Right lobe of liver (tissue), 4 donors: ENCODE measurements around the gene PHLDB2.

Source experiments
- POLR2A ChIP-seq: fragments of 450-650 bp; IDR thresholded peaks from one replicate; pipeline ENCODE4 v1.6.1; 2017; ENCODE audit warnings: antibody characterized with exemption, mild to moderate bottlenecking
- TF ChIP-seq, protein P1 (sequence below), 4 donors: fragments of 200-600 bp in 3 of 4; fragments of 450-650 bp in 1 of 4; IDR thresholded peaks; one replicate each; pipeline versions ENCODE4 v1.5.1 to v1.8.0; 2016 to 2022; ENCODE audit warnings: antibody characterized with exemption in 4 of 4, mild to moderate bottlenecking in 2 of 4
- donor health status: DM: no; HTN: no; CAD: no.
- donor health status: DM: no; HTN: no; CAD: no.
- donor health status: DM: no; HTN: yes; CAD: no.

DNA sequence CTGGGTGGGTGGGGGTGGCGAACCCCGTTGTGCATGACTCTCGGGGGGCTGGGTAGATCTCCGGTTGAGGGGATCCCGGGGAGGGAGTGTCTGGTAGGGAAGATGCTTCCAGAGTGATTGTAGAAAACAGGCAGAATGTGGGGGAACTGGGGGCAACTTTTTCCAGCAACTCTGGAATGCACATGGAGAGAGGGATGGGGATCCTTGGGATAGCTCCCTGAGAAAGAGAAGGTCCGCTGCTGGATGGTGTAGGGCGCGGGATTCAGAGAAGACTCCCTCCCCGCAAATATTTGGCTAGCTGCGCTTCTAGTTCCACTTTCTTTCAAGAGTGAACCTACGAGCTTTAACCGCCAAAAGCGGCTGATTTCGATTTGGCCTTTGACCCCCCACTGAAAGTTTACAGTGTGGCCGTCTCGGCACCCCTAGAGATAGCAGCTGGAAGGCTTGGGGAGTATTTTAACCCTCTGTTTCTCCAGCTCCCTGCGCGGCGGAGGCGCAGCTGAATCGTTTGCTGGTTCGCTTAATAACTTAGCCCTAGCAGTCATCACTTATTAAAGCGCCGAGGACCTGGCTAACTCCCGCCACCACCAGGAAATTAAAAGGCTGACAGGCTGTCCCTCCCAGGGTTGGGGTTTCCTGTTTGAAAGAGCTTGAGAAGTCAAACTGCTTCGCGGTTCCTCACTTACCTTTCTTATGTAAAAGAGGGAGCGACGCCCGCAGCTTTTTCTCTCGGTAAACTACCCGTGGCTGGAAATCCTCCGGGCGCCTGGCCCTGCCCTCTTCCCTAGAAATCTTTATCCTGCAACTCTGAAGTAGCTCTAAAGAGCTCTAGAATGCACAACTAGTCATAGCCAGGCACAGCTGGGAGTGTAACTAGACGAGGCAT is 1.2 kb downstream of the PHLDB2 start:
- TF ChIP-seq POLR2A: peak; percentile 77
- TF ChIP-seq, protein P1, sequence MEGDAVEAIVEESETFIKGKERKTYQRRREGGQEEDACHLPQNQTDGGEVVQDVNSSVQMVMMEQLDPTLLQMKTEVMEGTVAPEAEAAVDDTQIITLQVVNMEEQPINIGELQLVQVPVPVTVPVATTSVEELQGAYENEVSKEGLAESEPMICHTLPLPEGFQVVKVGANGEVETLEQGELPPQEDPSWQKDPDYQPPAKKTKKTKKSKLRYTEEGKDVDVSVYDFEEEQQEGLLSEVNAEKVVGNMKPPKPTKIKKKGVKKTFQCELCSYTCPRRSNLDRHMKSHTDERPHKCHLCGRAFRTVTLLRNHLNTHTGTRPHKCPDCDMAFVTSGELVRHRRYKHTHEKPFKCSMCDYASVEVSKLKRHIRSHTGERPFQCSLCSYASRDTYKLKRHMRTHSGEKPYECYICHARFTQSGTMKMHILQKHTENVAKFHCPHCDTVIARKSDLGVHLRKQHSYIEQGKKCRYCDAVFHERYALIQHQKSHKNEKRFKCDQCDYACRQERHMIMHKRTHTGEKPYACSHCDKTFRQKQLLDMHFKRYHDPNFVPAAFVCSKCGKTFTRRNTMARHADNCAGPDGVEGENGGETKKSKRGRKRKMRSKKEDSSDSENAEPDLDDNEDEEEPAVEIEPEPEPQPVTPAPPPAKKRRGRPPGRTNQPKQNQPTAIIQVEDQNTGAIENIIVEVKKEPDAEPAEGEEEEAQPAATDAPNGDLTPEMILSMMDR (IDR thresholded peaks at IDR 0.05): peak; percentile 34 to 50 (median 38)
